Cardiac fibroblast (primary cell): ENCODE measurements around the gene ODC1.

Experiments used
- DNase-seq, 2 donors: peaks; one replicate each; pipeline versions ENCODE4 v3.0.0 to v3.0.0-alpha.2; 2010; ENCODE audit warnings: low read depth in 2 of 2
- H3K4me3 ChIP-seq, 2 donors: replicated peaks in 1 of 2; 1 replicate in 1 of 2; 2 replicates in 1 of 2; pipeline ENCODE4 v1.5.1; 2011; ENCODE audit warnings: low read depth in 2 of 2, low read length in 2 of 2, mild to moderate bottlenecking in 2 of 2, moderate library complexity in 1 of 2
- TF ChIP-seq, protein P1 (sequence below): IDR thresholded peaks from one replicate; pipeline ENCODE4 v1.5.1; 2011; ENCODE audit warnings: low read depth, mild to moderate bottlenecking, low read length, inconsistent platforms

Gene ODC1

DNA sequence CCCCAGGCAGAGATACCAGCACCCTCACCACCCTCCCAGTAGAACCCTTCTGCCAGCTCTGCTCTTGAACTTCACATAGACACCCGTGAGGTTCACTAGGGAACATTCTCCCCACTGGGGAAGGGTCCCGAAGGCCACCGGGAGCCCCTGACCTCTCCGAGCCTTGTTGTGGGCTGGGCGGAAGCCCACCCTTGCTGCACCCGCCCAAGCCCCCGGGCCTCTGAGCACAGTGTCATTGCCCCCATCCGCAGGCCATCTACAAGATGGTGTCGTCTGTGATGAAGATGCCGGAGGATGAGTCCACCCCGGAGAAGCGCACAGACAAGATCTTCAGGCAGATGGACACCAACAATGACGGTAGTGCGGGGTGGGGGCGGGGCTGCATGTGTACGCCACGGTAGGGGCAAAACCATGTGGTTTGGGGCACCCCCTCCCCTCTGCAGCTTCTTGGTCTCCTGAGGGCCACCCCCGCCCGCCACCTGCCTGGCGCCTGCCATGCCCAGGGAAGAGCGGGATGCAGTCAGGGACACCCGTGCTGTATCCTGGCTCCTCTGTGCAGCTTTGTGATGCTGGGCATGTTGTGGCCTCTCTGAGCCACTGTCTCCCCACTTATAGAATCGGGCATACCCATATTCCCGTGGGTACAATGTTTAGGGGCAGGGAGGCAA, 25.3 kb downstream of the ODC1 start:
- TF ChIP-seq, protein P1, sequence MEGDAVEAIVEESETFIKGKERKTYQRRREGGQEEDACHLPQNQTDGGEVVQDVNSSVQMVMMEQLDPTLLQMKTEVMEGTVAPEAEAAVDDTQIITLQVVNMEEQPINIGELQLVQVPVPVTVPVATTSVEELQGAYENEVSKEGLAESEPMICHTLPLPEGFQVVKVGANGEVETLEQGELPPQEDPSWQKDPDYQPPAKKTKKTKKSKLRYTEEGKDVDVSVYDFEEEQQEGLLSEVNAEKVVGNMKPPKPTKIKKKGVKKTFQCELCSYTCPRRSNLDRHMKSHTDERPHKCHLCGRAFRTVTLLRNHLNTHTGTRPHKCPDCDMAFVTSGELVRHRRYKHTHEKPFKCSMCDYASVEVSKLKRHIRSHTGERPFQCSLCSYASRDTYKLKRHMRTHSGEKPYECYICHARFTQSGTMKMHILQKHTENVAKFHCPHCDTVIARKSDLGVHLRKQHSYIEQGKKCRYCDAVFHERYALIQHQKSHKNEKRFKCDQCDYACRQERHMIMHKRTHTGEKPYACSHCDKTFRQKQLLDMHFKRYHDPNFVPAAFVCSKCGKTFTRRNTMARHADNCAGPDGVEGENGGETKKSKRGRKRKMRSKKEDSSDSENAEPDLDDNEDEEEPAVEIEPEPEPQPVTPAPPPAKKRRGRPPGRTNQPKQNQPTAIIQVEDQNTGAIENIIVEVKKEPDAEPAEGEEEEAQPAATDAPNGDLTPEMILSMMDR = no peak
- no peak for DNase-seq
- H3K4me3 ChIP-seq = no peak overlapping the region

DNA sequence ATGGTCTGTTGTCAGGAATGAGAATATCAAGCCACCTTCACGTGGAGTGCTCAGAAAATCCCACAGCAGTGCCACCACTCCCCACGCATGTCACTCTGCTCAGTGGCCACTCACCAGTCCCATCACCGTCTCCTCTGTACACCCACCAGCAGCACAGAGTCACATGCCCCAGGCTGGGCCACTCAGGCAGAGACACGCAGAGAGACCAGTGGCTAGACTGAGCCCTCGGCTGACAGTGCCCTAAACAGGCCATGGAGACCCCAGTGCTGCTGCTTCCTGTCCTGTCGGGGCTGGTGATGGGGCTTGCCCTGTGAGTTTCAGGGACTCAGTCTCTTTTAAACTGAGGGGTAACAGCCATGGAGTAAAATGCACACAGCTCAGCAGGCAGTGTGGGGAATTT, 25.9 kb downstream of the ODC1 start:
- TF ChIP-seq, protein P1 = no peak
- H3K4me3 ChIP-seq = no peak overlapping the region
- DNase-seq = no peak

DNA sequence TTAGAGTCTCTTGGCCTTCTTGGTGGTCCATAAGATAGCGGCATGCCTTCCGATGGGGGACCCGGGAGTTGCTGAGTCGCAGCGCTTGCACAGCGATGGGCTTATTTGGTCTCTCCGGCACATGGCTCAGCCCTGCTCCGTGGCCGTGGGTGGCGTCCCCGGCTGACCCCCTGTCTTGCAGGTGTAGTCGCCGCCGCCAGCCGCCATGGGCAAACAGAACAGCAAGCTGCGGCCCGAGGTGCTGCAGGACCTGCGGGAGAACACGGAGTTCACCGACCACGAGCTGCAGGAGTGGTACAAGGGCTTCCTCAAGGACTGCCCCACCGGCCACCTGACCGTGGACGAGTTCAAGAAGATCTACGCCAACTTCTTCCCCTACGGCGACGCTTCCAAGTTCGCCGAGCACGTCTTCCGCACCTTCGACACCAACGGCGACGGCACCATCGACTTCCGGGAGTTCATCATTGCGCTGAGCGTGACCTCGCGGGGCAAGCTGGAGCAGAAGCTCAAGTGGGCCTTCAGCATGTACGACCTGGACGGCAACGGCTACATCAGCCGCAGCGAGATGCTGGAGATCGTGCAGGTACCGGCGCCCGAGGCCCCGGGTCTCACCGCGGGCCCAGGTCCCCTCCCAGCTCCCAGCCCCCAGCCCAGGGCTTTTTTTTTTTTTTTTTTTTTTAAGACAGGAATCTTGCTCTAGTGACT, 28.4 kb downstream of the ODC1 start:
- TF ChIP-seq, protein P1 = no peak
- no peak for DNase-seq
- no peak overlapping the region for H3K4me3 ChIP-seq

DNA sequence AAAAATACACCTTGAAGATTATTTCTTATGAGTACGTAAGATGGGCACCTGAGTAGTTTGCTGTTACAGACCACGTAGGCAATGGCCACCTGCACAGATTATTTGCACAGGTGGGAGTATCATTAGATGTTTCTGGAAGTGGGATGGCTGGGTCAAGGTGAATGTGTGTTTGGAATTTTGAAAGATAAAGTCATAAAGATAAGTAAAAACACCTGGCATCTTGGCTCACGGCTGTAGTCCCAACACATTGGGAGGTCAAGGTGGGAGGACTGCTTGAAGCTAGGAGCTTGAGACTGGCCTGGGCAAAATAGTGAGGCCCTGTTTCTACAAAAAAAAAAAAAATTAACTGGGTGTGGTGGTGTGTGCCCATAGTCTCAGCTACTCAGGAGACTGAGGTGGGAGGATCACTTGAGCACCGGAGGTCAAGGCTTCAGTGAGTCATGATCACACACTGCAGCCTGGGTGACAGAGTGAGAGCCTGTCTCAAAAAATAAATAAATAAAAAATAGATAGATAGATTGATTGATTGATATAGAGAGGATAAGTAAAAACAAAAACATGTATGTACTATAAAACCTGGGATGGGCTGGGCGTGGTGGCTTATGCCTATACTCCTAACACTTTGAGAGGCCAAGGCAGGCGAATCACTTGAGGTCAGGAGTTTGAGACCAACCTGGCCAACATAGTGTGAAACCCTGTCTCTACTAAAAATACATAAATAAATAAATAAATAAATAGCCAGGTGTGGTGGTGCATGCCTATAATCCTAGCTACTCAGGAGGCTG, 30.4 kb downstream of the ODC1 start:
- no peak for DNase-seq
- TF ChIP-seq, protein P1 = no peak

DNA sequence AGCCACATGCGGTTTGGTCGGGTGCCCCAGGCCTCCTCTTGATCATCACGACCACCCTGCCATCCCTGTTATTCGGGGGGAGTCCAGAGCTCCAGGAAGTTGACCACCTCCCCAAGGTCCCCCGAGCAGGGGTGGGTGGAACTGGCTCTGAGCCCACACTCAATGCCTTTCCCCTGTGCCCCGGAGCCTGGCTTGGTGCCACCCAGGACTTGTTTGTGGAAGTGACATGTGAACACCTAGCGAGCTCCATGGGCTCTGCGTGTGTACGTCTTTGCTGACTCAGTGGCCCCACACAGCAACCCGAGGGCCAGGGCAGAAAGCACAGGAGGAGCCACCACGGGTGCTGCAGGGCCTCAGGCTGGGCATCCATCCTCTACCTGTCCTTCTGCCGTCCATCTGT, 32.5 kb downstream of the ODC1 start:
- no peak overlapping the region for H3K4me3 ChIP-seq
- TF ChIP-seq, protein P1 = no peak
- no peak for DNase-seq

More for the DNA sequence above, 30.4 kb downstream of the ODC1 start:
- H3K4me3 ChIP-seq = no peak overlapping the region

DNA sequence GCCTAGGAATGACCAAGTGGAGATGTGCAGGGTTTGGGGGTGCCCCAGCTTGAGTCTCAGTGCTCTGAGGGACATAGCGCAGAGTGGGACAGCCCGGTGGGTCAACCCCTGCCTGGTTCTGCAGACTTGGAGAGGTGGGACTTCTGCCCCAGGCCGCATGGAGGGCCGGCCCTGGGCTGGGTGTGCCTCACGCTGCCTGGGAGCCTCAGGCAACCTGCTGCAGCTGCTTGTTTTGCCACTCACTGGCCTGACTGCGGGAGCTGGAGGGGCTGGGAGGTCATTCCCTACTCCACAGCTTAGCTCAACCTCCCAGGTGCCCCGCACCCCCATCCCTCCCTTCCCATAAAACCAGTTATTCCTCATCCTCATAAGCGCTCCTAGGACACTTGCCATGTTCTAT, 33.1 kb downstream of the ODC1 start:
- no peak overlapping the region for H3K4me3 ChIP-seq
- TF ChIP-seq, protein P1 = no peak
- no peak for DNase-seq
